IMR-90 (cell line): ENCODE measurements around the gene GPSM1.
"Not testable (repeated sequence)": the region's sequence is repeated elsewhere in the genome, so short reads cannot be mapped to it uniquely, and the experiment has no call there.

Experiments
- CEBPB ChIP-seq: IDR thresholded peaks from 2 replicates; pipeline ENCODE4 v1.6.1; 2012; ENCODE audit warnings: low read depth, low read length, improper control_type of control experiment
- FOS ChIP-seq: fragments of 150-350 bp; IDR thresholded peaks from 2 replicates; pipeline ENCODE4 v1.6.1; 2016; ENCODE audit warnings: low read depth, low read length
- RCOR1 ChIP-seq: IDR thresholded peaks from 2 replicates; pipeline ENCODE4 v1.6.1; 2012; ENCODE audit warnings: mild to moderate bottlenecking, low read length, improper control_type of control experiment; ENCODE audit not compliant: insufficient replicate concordance
- TF ChIP-seq, protein P1 (sequence below): conservative IDR thresholded peaks from 2 replicates; pipeline ENCODE4 v1.5.1; 2012; ENCODE audit warnings: mild to moderate bottlenecking, low read depth, low read length, improper control_type of control experiment

DNA sequence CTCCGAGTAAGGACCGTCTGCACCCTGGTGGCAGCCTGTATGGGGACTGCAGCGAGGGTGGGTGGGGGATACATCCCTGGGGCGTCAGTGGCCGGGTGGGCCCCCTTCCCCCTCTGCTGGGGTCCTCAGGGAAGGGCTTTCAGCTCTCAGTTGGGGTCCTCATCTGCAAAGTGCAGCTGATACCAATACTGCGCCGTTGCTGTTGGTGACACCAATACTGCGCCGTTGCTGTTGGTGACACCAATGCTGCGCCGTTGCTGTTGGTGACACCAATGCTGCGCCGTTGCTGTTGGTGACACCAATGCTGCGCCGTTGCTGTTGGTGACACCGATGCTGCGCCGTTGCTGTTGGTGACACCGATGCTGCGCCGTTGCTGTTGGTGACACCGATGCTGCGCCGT lies 24.5 kb downstream of the GPSM1 start:
- not testable (repeated sequence) for TF ChIP-seq FOS, CEBPB, RCOR1
- TF ChIP-seq, protein P1, sequence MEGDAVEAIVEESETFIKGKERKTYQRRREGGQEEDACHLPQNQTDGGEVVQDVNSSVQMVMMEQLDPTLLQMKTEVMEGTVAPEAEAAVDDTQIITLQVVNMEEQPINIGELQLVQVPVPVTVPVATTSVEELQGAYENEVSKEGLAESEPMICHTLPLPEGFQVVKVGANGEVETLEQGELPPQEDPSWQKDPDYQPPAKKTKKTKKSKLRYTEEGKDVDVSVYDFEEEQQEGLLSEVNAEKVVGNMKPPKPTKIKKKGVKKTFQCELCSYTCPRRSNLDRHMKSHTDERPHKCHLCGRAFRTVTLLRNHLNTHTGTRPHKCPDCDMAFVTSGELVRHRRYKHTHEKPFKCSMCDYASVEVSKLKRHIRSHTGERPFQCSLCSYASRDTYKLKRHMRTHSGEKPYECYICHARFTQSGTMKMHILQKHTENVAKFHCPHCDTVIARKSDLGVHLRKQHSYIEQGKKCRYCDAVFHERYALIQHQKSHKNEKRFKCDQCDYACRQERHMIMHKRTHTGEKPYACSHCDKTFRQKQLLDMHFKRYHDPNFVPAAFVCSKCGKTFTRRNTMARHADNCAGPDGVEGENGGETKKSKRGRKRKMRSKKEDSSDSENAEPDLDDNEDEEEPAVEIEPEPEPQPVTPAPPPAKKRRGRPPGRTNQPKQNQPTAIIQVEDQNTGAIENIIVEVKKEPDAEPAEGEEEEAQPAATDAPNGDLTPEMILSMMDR, result not testable (repeated sequence)
